ENCODE measurements around the gene OR6K3.

DNA sequence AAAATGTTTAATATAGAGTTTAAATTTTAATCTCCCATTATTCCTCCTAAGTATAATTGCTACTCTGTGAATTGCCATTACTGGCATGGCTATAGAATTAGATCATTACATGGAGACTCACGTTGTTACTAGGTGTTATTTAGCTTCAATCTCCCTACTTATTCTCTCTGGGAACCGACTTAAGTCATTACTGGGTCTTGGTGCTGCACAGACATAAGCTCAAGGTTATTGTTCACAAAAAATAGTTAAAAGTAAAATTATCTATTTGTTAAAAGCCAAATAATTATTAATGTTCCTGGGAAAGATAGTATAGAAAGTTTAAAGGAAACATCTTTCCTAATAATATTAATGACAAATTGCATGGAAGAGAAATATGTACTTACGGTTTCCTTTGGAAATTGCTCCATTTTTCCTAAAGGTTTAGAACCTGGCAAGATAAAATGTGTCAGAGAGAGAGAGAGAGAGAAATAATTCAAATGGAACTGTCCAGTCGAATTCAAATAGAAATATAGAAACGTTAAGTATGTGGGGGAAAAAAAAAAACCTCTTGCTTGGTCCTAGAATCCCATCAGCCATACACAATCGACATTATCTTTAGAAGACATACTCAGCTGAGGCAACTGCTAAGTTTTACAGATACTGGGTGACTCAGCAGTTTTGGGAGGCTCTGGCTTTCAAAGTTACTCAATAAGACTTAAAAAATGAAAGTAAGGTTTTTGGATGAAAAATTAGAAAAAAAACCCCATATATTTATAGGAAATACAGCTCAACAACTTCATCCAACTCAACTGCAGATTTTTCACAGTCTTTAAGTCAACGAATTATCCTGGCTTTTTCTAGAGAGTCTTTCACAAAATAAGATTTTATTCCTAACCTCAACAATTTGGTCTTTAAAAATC lies 34.2 kb downstream of the OR6K3 start, which contains the start of gene SPTA1:
- TF ChIP-seq TAF1 (IDR thresholded peaks at IDR 0.05; ENCODE audit: low read depth, low read length): no peak
- TF ChIP-seq TEAD4 (IDR thresholded peaks at IDR 0.05; ENCODE audit: low read depth, low read length): no peak
- TF ChIP-seq GABPA (IDR thresholded peaks at IDR 0.05; ENCODE audit: borderline replicate concordance, insufficient read depth, low read length): no peak
- TF ChIP-seq, protein P1, sequence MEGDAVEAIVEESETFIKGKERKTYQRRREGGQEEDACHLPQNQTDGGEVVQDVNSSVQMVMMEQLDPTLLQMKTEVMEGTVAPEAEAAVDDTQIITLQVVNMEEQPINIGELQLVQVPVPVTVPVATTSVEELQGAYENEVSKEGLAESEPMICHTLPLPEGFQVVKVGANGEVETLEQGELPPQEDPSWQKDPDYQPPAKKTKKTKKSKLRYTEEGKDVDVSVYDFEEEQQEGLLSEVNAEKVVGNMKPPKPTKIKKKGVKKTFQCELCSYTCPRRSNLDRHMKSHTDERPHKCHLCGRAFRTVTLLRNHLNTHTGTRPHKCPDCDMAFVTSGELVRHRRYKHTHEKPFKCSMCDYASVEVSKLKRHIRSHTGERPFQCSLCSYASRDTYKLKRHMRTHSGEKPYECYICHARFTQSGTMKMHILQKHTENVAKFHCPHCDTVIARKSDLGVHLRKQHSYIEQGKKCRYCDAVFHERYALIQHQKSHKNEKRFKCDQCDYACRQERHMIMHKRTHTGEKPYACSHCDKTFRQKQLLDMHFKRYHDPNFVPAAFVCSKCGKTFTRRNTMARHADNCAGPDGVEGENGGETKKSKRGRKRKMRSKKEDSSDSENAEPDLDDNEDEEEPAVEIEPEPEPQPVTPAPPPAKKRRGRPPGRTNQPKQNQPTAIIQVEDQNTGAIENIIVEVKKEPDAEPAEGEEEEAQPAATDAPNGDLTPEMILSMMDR (IDR thresholded peaks at IDR 0.05; ENCODE audit: control extremely low read depth in 1 of 3, insufficient read depth in 1 of 3, low read depth in 1 of 3, low read length in 3 of 3): no peak
